GM19238 (cell line): ENCODE measurements around the gene TMEM174.
"Not testable (repeated sequence)": the region's sequence is repeated elsewhere in the genome, so short reads cannot be mapped to it uniquely, and the experiment has no call there.

Experiments used
- DNase-seq: peaks from one replicate; pipeline ENCODE4 v3.0.0; 2011; ENCODE audit warnings: low spot score; ENCODE audit not compliant: insufficient read length

Gene TMEM174

DNA sequence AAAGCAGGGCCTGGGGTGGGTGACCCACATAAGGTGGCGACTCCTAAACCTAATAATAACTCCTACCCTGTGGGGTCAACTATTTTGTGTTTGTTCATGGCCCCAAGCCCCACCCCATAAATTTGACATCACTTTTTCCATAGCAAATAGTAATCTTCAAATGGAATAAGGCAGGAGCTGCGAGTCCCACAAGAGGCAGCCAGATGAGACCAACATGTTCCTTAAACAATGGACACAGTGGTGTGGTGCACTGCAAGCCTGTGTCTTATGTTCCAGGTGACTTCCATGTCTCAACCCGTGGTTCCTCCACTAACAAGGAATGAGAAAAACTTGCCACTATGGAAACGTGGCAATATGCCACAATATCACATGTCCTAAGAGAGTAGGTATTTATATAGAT is 20.6 kb downstream of the TMEM174 start:
- no peak for DNase-seq

DNA sequence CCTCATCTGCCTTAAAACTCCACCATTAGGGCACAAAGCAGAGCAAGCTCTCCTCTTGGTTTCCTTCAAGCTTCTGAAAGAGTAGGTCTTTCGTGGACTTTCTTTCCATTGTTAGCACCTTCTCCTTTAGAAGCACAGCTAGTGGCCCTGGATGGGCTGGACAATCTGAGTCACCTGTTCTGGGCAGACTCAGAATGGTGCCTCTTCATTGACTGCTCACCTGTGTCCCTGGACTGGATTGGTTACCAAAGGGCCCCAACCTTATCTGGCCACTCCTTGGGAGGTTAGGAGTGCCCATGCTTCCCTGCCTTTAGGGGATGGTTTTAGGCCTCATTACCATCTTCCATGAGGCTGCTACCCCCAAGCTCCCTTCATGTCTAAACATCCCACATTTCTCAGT is 23.2 kb downstream of the TMEM174 start:
- DNase-seq, result no peak

DNA sequence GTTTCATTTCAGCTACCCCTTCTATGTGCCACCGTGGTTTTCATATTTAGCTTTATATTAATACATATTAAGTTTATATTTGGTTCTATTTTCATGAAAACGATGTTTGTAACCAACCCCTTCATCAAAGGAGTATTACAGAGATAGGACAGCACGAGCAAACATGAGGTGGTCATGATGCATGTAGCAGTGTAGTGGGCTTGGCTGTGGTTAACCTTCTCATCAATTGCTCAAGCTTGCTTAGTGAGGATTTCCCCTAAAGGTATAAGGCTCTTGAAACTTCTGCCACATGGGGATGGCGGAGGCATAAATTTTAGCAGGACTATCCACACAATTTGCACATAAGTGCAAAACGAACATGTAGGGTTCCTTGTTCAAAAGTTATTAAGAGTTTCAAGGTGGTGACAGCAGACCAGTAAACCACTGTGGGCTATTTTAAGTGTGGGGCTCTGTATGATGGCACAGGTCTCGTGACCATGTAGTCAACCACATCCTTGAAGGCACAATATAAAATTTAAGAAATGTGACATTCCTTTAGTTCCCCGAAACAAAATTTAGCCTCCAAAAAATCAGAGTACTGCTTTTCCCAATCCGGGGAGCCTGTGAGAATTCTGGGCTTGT is 24.8 kb downstream of the TMEM174 start:
- no peak for DNase-seq

DNA sequence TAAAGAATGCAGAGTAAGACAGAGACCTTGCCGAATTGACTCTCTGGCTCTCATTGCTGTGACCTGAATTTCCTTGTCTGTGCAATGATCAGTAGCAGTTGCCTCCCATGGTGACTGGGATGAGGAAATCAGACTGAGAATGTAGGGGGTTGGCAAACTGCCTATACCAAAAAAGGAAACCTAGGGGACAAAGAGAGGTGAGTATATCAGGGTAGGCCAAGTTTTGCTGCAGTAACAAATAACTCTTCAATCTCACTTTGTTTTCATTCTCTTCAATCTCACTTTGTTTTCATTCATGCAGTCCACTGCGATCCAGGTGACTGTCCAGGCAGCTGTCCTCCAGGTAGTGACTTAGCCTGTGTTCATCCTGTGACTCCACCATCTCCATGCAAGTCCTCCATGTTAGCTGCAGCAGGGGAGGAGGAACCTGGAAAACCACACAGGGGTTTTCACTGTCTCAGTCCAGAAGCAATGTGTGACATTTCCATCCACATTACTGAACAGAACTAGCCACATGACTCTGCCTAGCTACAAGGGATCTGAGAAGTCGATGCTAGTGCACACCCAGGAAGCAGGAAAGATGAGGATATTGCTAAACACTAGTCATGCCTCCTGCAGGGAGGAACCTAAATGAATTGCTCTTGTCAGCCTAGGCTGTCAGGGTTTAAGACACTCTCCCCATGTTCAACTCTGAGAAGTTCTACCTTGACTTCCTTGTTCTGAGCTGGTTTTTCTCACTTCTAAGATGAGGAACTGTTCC is 26.0 kb downstream of the TMEM174 start:
- no peak for DNase-seq

DNA sequence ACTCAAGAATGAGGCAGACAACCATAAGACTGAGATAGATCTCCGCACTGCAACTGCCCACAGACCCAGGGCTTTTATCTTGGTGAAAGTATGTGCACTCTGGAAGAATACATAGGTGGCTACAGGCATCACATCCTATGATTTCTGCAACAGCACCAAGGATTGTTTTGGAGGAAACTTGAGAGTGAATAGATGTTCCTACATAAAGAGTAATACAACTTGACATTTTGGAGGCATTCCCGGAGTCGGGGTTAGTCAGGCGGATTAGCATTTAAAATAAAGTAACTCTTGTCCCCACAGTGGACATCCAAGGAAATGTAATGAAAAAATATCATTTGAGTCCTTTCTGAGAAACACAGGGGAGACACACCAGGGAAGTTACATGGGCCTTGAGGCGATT is 26.7 kb downstream of the TMEM174 start:
- DNase-seq, result no peak

DNA sequence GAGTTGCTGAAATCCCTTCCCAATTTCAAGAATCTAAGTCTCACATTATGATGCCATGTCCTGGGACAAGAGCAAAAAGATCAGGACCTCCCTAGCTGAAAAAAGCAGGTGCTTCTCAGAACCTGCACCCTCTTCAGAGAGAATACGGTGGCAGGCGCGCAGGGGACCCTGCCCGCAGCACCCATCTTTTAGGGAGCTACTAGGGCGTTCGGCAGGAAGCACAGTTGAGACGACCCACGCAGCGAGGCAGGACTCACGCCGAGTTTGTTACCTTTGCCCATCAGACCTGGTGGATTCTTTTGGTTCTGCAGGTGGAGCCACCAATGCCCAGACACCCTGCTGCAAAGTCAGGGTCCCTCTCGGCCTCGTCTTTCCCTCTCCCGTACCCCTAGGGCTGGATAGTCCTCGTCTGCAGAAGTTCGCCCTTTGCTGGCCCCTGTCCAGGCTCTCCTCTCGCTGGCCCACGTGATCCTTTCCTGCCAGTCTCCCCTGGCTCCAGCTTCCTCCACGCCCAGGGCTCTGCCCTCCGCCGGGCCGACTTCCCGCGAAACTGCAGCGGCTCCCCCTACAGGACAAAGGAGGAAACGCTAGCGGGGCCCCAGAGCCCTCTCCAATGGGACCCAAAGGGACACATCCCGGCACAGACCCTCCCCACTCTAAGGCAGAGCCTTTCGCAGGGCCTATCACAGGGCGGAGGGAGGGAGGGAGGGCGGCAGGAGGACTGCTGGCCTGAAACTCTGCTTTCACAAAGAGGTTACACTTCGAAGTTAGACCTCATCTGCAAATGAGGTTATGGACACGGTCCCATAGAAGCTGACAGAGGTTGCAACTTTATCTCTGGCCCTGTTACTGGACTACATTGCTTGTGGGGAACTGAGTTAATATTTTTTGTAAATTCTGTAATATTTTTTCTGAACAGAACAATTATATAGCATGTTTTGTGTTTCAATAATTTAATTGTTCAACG is 28.8 kb downstream of the TMEM174 start:
- DNase-seq, result peak; percentile 49

DNA sequence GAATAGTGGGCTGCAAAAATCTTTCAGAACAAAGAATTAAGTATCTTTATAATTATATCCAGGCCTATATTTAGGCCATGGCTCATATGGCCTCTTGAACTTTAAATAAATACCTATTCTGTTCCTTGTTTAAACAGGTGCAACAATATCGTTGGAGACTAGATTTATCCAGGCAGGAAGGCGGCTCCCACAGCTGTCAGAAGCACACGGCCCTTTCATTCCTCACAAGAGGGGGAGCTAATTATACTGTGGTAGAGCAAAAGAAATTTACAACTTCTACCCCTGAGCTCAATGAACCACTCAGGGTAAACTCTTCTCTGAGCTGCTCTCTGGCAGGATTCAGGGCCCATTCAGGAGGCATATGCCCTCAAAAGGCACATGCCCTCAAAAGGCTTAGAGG is 31.3 kb downstream of the TMEM174 start:
- DNase-seq, result no peak

DNA sequence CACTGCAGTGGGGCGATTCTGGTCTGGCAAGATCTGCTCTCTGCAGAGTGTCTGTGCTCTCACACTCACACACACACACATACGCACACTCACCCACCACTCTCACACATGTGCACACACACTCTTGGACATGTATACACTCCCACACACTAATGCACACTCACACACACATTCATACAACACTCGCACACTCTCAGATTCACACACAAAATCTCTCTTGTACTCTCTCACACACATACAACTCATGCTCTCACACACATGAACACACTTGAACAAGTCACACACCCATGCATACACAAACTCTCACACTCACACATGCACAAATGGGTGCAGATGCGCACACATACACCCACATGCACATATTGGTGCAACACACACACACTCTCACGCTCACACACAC is 31.7 kb downstream of the TMEM174 start:
- DNase-seq, result no peak

DNA sequence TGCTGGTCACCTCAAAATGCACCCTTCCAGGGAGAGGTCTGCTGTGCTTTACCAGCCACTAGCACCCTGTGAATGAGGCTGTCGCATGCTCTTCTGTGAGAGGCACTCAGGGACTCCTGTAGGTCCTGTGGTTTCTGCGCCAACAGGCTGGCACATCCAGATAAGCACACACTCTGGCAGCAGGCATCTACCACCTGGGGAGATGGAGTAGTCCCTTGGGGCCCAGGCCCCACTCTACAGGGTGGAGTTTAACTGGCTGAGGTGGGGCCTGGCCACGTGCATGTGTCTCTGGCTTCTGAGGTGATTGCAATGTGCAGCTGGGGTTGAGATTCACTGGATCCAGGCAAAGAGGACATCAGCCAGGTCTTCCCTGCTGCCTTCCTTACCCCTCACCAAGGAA is 32.3 kb downstream of the TMEM174 start:
- no peak for DNase-seq

DNA sequence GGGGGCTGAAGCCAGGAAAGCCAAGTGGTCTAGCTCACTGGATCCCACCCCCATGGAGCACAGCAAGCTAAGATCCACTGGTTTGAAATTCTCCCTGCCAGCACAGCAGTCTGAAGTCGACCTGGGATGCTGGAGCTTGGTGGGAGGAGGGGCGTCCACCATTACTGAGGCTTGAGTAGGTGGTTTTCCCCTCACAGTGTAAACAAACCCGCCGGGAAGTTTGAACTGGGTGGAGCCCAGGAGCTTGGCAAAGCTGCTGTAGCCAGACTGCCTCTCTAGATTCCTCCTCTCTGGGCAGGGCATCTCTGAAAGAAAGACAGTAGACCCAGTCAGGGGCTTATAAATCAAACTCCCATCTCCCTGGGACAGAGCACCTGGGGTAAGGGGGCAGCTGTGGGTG is 34.2 kb downstream of the TMEM174 start:
- DNase-seq, result not testable (repeated sequence)

DNA sequence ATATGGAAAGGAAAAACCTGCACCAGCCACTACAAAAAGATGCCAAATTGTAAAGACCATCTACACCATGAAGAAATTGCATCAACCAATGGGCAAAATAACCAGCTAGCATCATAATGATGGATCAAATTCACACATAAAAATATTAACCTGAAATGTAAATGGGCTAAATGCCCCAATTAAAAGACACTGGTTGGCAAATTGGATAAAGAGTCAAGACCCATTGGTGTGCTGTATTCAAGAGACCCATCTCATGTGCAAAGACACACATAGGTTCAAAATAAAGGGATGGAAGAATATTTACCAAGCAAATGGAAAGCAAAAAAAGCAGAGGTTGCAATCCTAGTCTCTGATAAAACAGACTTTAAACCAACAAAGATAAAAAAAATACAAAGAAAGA is 36.1 kb downstream of the TMEM174 start:
- DNase-seq, result not testable (repeated sequence)

DNA sequence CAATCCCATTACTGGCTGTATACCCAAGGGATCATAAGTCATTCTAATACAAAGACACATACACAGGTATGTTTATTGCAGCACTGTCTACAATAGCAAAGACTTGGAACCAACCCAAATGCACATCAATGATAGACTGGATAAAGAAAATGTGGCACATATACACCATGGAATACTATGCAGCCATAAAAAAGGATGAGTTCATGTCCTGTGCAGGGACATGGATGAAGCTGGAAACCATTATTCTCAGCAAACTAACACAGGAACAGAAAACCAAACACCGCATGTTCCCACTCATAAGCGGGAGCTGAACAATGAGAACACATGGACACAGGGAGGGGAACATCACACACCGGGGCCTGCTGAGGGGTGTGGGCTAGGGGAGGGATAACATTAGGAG is 39.7 kb downstream of the TMEM174 start:
- DNase-seq, result not testable (repeated sequence)

DNA sequence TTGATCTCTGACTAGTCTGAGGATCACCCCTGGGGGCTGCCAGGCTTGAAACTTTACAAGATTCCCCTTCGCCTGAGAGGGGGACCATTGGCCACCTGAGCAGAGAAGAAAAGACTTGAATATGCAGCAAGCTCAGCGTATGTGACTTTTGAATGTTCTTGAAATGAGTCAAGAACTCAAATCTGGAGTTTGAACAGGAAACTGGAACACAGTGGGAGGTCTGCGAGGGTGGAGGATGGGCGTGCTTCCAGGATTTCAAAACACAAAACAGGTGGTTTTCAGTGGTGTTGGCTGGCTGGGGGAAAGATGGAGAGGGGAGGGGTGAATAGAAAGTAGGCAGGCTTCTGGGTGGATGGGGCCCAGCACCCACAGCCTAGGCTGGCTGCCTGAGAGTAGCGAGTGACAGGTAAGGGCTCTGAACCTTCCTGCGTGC is 40.6 kb downstream of the TMEM174 start:
- no peak for DNase-seq

DNA sequence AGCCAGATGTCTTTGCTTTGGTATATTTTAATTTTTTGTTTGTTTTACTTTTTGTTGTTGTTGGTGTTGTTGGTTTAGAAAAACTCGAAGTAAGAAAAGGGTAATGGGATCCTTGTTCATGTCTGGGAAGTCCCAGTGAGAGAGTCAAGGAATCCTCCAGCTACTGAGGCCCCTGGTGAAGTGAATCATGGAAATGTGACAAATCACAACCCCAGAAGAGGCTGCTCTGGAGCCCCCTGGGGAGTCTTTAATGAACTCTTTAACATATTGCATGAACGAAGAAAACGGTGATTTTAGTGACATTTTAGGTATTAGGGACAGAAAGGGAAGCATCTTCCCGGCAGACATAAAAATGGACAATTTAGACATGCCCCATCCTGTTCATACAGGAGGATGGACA is 41.3 kb downstream of the TMEM174 start:
- no peak for DNase-seq

DNA sequence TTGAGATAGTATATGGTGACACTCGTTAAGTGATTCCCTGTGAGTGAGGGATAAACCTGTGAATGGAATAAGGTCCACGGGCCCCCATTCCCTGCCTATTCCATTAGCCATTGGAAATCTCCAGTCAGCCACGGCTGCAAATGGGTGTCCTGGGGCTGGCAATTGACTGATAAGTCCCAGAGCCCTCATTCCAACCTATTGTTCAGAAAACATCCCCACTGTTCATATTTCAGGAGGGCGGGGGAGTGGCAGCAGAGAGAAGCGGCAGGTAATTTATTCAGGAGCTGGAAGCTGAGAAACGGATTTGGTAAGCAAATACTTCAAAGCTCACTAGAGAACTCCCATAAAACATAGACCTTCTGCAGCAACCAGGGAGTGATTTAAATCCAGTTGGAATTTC is 42.0 kb downstream of the TMEM174 start:
- DNase-seq, result no peak

DNA sequence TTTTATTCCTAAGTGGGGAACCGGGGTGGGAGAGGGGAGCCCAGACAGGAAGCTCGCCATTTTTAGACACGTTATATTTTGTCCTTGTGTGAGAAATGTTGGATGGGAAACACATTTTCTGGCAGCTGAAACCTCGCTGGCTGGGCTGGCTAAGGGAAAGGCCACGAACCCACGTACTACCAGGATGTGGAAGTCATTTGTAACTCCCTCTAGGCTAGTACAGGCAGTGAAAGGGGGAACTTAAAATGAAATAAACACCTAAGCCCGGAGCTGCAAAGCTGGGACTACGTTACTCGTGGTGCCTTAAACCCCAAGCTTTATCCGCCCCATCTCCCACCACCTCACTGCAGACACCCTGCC is 42.5 kb downstream of the TMEM174 start:
- DNase-seq, result no peak

DNA sequence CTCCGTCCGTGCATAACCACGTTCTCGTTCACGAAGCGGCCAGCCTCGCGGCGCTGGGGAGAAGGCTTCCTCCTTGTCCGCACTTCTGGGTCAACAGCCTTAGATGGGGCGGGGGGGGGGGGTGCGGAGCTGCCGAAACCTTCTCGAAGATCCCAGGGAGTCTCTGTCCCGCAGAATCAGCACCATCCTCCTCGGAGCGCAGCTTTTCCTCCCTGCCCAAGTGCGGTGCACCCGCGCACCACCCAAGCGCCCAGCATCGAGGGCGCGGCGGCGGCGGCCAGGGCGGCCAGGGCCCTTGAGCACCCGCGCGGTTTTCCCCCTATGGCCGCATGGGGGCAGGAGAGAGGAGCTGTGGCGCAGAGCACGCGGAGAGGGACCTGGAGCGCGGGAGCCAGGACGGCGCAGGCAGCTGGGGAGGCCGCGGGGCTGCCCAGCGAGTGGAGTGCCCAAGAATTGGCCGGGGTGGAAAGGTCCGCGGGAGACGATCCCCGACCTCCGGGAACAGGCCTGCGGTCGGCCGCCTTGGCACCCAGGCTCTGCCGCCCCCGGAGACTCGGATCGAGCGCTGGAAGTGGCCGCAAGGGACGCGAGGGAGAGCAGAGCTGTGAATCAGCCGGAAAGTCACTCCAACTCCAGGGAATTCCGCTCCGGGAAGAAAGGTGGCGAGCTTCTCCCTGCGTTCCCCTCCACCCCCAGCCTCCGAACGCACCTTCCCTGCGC is 43.1 kb downstream of the TMEM174 start:
- DNase-seq, result peak; percentile 49

DNA sequence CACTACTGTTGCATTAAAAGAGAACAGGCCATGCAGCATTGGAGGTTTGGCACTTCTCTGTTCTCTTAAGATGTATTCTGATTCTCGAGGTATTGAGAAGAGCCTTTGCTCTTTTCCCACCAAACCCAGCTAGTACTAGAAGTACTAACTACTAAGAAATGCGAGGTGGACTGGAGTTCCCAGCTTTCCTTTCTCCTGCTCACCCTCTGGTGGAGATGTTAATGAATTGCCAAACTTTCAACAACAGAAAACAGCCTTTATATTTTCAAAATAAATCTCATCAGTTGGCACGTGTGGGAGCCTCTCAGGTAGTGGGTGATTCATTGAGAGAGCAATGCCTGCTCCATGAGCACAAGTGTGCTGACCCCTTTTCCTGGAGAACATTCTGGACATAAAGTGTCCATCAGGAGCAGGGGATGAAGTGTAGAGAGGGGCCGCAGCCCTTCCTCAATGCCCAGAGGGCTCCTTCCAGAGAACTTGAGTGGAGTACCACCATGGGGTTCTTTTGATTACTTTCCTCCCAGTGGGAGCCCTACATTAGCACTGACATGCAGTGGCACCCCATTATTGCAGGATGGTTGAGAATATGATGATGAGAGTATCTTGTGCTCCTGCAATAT is 45.7 kb downstream of the TMEM174 start:
- DNase-seq, result no peak

DNA sequence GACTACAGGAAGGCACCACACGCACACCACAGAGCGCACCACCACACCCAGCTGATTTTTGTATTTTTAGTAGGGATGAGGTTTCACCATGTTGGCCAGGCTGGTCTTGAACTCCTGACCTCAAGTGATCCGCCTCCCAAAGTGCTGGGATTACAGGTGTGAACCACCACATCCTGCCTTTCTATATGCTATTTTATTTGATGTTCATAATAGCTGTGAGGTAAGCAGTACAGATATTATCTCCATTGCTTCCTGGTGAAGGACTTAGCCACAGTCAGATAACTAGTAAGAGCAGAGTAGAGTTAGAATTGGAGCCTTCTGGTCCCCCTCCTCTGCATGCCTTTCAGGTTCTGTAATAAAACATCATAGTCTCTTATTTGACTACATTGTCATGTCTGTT is 46.3 kb downstream of the TMEM174 start:
- not testable (repeated sequence) for DNase-seq

DNA sequence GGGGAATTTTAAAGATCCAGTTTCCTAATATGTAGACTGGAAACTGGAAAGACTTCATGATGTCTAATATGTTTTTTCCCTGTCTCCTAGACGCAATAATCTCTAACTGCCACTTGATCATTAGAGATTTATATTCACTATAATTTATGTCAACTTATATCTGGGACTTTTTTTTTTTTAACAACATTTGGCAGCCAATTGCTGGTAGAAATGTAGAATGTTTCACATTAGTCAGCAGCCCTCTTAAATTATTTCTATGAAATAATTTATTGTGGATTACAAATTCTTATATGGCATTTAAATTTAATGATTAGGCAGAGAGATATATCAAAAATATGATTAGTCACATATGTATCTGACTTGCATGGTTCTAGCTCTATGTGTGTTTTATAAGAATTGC is 48.2 kb downstream of the TMEM174 start:
- no peak for DNase-seq

DNA sequence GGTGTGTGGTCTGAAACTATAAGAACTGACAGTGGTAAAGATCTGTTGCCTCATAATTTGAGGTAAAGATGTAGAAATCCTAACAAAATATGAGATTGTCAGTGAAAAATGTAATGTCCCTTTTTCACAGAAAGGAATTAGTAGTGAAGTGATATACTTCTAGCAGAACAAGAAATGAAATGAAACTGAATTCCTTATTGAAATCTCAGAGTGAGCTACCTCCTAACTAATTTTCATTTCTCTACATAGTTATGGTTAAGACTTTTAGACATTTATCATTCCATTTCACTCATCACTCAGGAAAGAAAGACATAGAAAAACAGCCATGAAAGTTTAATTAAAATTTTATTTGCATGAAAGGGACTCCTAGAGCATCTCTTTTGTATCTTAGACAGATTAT is 48.7 kb downstream of the TMEM174 start:
- no peak for DNase-seq
